Spinal cord (tissue), 10 donors: ENCODE data around the gene TM4SF18. TPM values are rescaled to one million over a fixed set of nuclear protein-coding genes. Genes with fewer than 3 reads are reported as not detected.

ENCODE experiments used
- DNase-seq, 6 donors: peaks; one replicate each; pipeline versions ENCODE4 v3.0.0 to v3.0.0-alpha.2; 2013 to 2015; ENCODE audit warnings: low spot score in 6 of 6, low read depth in 4 of 6
- H3K27ac ChIP-seq: one replicate; pipeline ENCODE4 v1.5.1; 2013; ENCODE audit warnings: low read depth, low read length, control low read depth
- H3K27me3 ChIP-seq: one replicate; pipeline ENCODE4 v1.6.1; 2013; ENCODE audit warnings: low read length; ENCODE audit not compliant: control insufficient read depth, insufficient read depth
- H3K36me3 ChIP-seq: one replicate; pipeline ENCODE4 v1.6.1; 2013; ENCODE audit warnings: low read length; ENCODE audit not compliant: control insufficient read depth, insufficient read depth
- H3K4me1 ChIP-seq: one replicate; pipeline ENCODE4 v1.6.1; 2013; ENCODE audit warnings: low read length; ENCODE audit not compliant: control insufficient read depth, insufficient read depth
- H3K4me3 ChIP-seq: one replicate; pipeline ENCODE4 v1.5.1; 2013; ENCODE audit warnings: low read depth, low read length, control low read depth
- H3K9me3 ChIP-seq: one replicate; pipeline ENCODE4 v1.6.1; 2013; ENCODE audit warnings: low read length; ENCODE audit not compliant: control insufficient read depth, insufficient read depth
- WGBS: methylation state at CpG from one replicate; pipeline ENCODE4 v1.1.5; 2013; ENCODE audit warnings: missing lambda C conversion rate; ENCODE audit not compliant: insufficient coverage; 5-methylcytosine and 5-hydroxymethylcytosine counted together
- polyA plus RNA-seq, 2 donors: library from polyadenylated mRNA; unstranded; fragments of 120-200 nt; gene quantifications; one replicate each; pipeline ENCODE4 v1.2.1, GENCODE V29; 2013; ENCODE audit not compliant: insufficient read length in 2 of 2
- total RNA-seq, 2 donors: library from RNA; depleted of rRNA in 1 of 2; stranded (reverse); fragments of 120-200 nt in 1 of 2; fragments of >200 nt in 1 of 2; gene quantifications; one replicate each; pipeline versions ENCODE4 v1.2.3 to v1.2.4, GENCODE V29; 2013 to 2014
- donor health status: healthy.

TM4SF18 gene
- total and polyA plus RNA-seq, 4 donors, result 8.1 to 17.1 (median 11.1) TPM

- no peaks in the 10 kb centered on the region for H3K36me3 ChIP-seq
- peak in 1 of 6 donors; percentile 8 for DNase-seq
- no peak overlapping the region for H3K4me3 ChIP-seq
- no peaks in the 10 kb centered on the region for H3K27me3 ChIP-seq
- H3K9me3 ChIP-seq, result no peaks in the 10 kb centered on the region
- no peaks in the 10 kb centered on the region for H3K4me1 ChIP-seq
- WGBS, result no CpG with 5 or more reads among the region's 2 CpGs
- H3K27ac ChIP-seq, result no peak overlapping the region
These were observed 2.7 kb downstream of the TM4SF18 start for GRCh38 chr3:149330609-149331331.

- DNase-seq, result no peak
- 100% methylated on average over 2 of the region's 2 CpGs for WGBS
- Histone ChIP-seq H3K4me3 (no peak overlapping the region), H3K27me3 (no peaks in the 10 kb centered on the region), H3K36me3 (no peaks in the 10 kb centered on the region), H3K9me3 (no peaks in the 10 kb centered on the region), H3K27ac (no peak overlapping the region), H3K4me1 (no peaks in the 10 kb centered on the region)
These were observed 6.3 kb downstream of the TM4SF18 start for GRCh38 chr3:149327156-149327555.

- DNase-seq, result no peak
- H3K9me3 ChIP-seq, result no peaks in the 10 kb centered on the region
- H3K4me3 ChIP-seq, result no peak overlapping the region
- no peaks in the 10 kb centered on the region for H3K36me3 ChIP-seq
- no peaks in the 10 kb centered on the region for H3K4me1 ChIP-seq
- H3K27ac ChIP-seq, result no peak overlapping the region
- H3K27me3 ChIP-seq, result no peaks in the 10 kb centered on the region
These were observed 7.9 kb downstream of the TM4SF18 start for GRCh38 chr3:149325581-149325980.

GRCh38 chr3:149324332-149324731, 9.1 kb downstream of the TM4SF18 start:
- Histone ChIP-seq H3K4me3 (no peak overlapping the region), H3K27ac (no peak overlapping the region), H3K36me3 (no peaks in the 10 kb centered on the region), H3K27me3 (no peaks in the 10 kb centered on the region), H3K4me1 (no peaks in the 10 kb centered on the region), H3K9me3 (no peaks in the 10 kb centered on the region)
- DNase-seq, result no peak

GRCh38 chr3:149321640-149322039, 11.8 kb downstream of the TM4SF18 start:
- Histone ChIP-seq H3K36me3 (no peaks in the 10 kb centered on the region), H3K27ac (no peak overlapping the region), H3K9me3 (no peaks in the 10 kb centered on the region), H3K4me1 (no peaks in the 10 kb centered on the region), H3K27me3 (no peaks in the 10 kb centered on the region), H3K4me3 (no peak overlapping the region)
- no peak for DNase-seq
- no CpG with 5 or more reads among the region's 2 CpGs for WGBS

GRCh38 chr3:149321136-149321535, 12.3 kb downstream of the TM4SF18 start:
- no peak for DNase-seq
- H3K4me1 ChIP-seq, result no peaks in the 10 kb centered on the region
- H3K9me3 ChIP-seq, result no peaks in the 10 kb centered on the region
- H3K4me3 ChIP-seq, result no peak overlapping the region
- H3K27ac ChIP-seq, result no peak overlapping the region
- no peaks in the 10 kb centered on the region for H3K36me3 ChIP-seq
- no peaks in the 10 kb centered on the region for H3K27me3 ChIP-seq

- 59% methylated on average over 2 of the region's 3 CpGs for WGBS
- no peaks in the 10 kb centered on the region for H3K4me1 ChIP-seq
These were observed 13.7 kb downstream of the TM4SF18 start for GRCh38 chr3:149319750-149320149.

GRCh38 chr3:149317072-149317471, 16.4 kb downstream of the TM4SF18 start:
- no CpG with 5 or more reads among the region's 1 CpG for WGBS
- H3K4me1 ChIP-seq, result no peaks in the 10 kb centered on the region
- DNase-seq, result no peak
- H3K9me3 ChIP-seq, result peaks cover 2% of the 10 kb centered on the region
- H3K27ac ChIP-seq, result no peak overlapping the region
- H3K27me3 ChIP-seq, result no peaks in the 10 kb centered on the region
- no peak overlapping the region for H3K4me3 ChIP-seq
- H3K36me3 ChIP-seq, result no peaks in the 10 kb centered on the region

More at GRCh38 chr3:149319750-149320149, 13.7 kb downstream of the TM4SF18 start:
- no peak overlapping the region for H3K4me3 ChIP-seq
- no peaks in the 10 kb centered on the region for H3K9me3 ChIP-seq
- DNase-seq, result no peak
- no peaks in the 10 kb centered on the region for H3K27me3 ChIP-seq
- H3K27ac ChIP-seq, result no peak overlapping the region
- no peaks in the 10 kb centered on the region for H3K36me3 ChIP-seq

GRCh38 chr3:149316437-149316836, 17.0 kb downstream of the TM4SF18 start:
- peaks cover 2% of the 10 kb centered on the region for H3K9me3 ChIP-seq
- H3K27ac ChIP-seq, result no peak overlapping the region
- WGBS, result no CpG with 5 or more reads among the region's 2 CpGs
- DNase-seq, result no peak
- H3K4me3 ChIP-seq, result no peak overlapping the region
- H3K36me3 ChIP-seq, result no peaks in the 10 kb centered on the region
- H3K4me1 ChIP-seq, result no peaks in the 10 kb centered on the region
- no peaks in the 10 kb centered on the region for H3K27me3 ChIP-seq

- no CpG with 5 or more reads among the region's 3 CpGs for whole genome bisulfite sequencing
- Histone ChIP-seq H3K4me1 (no peaks in the 10 kb centered on the region), H3K27ac (no peak overlapping the region), H3K9me3 (peaks cover 2% of the 10 kb centered on the region), H3K4me3 (no peak overlapping the region), H3K27me3 (no peaks in the 10 kb centered on the region), H3K36me3 (no peaks in the 10 kb centered on the region)
- DNase-seq, result no peak
These were observed 17.7 kb downstream of the TM4SF18 start for GRCh38 chr3:149315694-149316093.
